Measurements from ENCODE around the gene SLC9A6.

Gene SLC9A6

DNA sequence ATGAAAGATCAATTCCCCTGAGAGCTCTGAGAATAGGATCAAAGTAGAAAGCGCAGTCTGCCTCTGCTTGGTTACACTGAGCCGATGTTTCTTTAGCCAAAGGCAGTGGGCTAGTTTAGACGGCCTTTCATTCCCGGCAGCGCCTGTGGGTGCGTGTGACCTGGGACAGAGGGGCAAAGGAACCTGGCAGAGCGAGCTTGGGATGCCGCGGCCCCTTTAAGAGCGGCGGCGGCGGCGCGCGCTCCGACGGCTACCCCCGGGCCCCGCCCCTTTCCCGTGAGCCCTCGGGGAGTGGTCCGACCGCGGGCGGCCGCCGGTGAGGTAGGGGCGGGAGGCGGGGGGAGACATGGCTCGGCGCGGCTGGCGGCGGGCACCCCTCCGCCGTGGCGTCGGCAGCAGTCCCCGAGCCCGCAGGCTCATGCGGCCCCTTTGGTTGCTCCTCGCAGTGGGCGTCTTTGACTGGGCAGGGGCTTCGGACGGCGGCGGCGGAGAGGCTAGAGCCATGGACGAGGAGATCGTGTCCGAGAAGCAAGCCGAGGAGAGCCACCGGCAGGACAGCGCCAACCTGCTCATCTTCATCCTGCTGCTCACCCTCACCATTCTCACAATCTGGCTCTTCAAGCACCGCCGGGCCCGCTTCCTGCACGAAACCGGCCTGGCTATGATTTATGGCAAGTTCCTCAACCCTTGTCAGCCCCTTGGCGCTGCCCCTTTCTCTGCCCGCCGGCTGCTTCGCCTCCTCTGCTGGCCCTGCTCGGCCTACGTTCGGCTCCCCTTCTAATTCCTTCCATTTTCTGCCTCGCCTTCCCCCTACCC is at the start of gene SLC9A6:
TSS of gene SLC9A6 (plus strand) at position 279 of the 816 bp plus-strand sequence. CDS start at position 503, 224 bp downstream.
- TF ChIP-seq, protein P1, sequence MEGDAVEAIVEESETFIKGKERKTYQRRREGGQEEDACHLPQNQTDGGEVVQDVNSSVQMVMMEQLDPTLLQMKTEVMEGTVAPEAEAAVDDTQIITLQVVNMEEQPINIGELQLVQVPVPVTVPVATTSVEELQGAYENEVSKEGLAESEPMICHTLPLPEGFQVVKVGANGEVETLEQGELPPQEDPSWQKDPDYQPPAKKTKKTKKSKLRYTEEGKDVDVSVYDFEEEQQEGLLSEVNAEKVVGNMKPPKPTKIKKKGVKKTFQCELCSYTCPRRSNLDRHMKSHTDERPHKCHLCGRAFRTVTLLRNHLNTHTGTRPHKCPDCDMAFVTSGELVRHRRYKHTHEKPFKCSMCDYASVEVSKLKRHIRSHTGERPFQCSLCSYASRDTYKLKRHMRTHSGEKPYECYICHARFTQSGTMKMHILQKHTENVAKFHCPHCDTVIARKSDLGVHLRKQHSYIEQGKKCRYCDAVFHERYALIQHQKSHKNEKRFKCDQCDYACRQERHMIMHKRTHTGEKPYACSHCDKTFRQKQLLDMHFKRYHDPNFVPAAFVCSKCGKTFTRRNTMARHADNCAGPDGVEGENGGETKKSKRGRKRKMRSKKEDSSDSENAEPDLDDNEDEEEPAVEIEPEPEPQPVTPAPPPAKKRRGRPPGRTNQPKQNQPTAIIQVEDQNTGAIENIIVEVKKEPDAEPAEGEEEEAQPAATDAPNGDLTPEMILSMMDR (conservative IDR thresholded peaks at IDR 0.05; ENCODE audit: low read depth, low read length), result no peak
- H3K4me3 ChIP-seq (ENCODE audit: low read depth, low read length), result peak within 1 kb of the TSS; percentile 75
- peak; percentile 41 for DNase-seq (ENCODE audit: low read depth)

DNA sequence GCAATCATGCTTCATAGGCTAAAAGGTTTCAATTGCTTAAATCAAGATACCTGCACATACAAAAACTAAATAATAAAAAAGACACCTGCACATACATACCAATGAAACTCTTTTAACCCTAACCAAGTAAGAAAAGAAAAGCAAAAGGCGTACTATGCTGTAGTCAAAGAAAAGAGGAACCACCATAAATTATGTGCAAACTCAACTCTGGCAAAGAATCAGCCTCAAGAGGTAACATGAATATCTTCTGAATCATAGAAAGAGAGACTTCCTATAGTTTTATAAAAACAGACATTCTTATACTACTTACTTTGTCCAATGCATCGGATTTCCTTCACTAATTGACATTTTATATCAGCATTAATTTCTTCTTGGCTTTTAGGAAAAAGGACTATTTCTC is 40.7 kb upstream of the SLC9A6 start:
- TF ChIP-seq, protein P1 (conservative IDR thresholded peaks at IDR 0.05; ENCODE audit: low read depth, low read length), result no peak
- no peak for DNase-seq (ENCODE audit: low read depth)
- no peak overlapping the region for H3K4me3 ChIP-seq (ENCODE audit: low read depth, low read length)

DNA sequence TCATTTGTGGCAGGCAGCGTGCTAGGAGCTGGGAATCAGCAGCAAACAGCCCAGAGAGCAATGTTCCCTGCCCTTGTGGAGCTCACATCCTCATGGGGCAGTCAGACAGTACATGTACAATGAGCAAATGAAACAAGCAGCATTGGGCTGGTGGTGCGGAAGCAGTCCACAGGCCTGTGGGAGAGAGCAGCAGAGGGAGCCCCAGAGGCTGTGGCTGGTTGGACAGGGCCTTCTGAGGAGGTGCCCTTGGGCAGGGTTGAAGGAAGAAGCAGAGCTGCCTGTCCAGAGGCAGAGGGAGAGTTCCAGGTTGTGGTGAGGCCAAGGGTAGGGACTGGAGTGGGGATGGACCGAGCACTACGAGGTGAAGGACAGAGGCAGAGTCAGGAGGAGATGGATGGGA is 33.9 kb upstream of the SLC9A6 start:
- no peak for DNase-seq (ENCODE audit: low read depth)
- TF ChIP-seq, protein P1 (conservative IDR thresholded peaks at IDR 0.05; ENCODE audit: low read depth, low read length), result no peak
- no peak overlapping the region for H3K4me3 ChIP-seq (ENCODE audit: low read depth, low read length)

DNA sequence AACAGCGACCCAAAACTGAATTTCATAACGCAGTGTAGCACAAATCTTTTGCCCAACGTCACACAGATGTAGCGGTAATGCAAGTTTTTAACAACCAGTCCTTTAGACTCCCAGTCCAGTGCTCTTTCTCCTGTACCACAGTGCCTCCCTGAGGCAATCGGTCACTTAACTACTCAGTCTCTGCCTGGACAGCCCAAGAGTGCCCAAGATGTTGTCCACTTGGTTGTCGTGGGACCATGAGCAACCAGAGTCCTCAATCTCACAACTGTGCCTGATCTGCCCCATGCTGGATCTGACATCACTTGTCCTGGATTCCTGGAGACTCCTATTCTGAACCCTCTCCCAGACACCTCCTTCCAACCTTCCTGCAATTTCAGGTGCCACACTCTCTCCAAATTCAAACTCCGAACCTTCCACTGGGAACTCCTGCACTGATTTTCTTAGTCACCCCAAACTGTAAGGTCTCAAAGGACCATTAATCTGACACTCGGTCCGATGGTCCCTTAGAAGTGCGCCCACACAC is 12.1 kb upstream of the SLC9A6 start:
- DNase-seq (ENCODE audit: low read depth), result peak; percentile 30
- TF ChIP-seq, protein P1 (conservative IDR thresholded peaks at IDR 0.05; ENCODE audit: low read depth, low read length), result peak; percentile 26
- peak overlapping the region; percentile 89 for H3K4me3 ChIP-seq (ENCODE audit: low read depth, low read length)

DNA sequence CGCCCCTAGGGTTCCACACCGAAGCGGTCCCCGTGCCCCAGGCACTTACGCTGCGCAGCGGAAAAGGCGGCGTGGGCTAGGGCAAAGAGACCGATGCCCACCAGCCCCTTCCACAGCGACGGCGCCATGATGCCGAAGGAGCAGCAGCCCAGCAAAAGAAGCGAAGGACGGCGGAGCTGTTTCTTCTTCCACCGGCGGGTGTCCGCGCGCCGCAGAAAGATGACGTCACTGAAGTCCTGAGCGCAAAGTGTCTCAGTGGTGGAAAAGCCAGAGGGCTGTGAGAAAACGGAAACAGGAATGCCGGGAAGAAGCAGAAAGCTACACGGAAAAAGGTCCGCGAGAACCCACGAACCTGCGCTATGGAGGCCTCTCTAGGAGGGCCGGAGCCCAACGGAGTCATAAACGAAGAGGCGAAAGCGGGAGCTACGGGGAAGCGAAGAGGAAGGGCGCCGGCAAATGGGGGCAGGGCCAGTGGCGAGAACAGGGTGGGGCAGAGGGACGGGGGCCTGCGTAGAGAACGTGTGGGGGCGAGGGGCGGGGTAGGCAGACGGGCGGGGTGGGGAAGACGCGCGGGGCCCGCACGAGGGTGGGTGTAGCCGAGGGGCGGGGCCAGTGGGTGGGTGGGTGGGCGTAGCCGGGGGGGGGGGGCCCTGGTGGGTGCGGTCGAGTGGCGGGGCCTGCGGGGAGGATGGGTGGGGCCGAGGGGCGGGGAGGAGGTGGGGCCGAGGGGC is 11.5 kb upstream of the SLC9A6 start, which contains the start of gene MMGT1:
TSS of gene MMGT1 (minus strand) at position 441 of the 731 bp plus-strand sequence. CDS start at position 128, 313 bp downstream.
- H3K4me3 ChIP-seq (ENCODE audit: low read depth, low read length), result peak within 1 kb of the TSS; percentile 89
- TF ChIP-seq, protein P1 (conservative IDR thresholded peaks at IDR 0.05; ENCODE audit: low read depth, low read length), result no peak
- DNase-seq (ENCODE audit: low read depth), result peak; percentile 88

DNA sequence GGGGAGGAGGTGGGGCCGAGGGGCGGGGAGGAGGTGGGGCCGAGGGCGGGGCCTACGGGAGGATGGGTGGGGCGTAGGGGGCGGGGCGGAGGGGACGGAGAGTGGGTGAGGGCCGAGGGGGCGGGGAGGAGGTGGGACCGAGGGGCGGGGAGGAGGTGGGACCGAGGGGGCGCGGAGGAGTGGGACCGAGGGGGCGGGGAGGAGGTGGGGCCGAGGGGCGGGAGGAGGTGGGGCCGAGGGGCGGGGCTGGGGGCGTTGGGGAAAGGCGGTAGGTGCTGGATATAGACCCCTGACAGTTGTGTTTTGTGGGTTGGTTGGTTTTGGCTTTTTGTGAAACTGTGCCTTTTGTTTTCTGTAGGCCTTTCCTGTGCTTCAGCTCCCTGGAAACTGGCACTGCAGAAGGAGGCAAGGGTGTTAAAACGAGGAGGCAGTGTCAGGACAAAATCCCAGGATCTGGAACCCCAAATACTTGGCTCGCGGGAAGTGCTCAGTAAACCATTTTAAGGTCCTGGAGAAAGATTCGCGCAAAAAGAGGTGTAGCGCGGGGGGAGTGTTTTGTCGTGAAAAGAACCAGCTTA is 10.9 kb upstream of the SLC9A6 start:
- H3K4me3 ChIP-seq (ENCODE audit: low read depth, low read length), result peak overlapping the region; percentile 49
- TF ChIP-seq, protein P1 (conservative IDR thresholded peaks at IDR 0.05; ENCODE audit: low read depth, low read length), result no peak
- DNase-seq (ENCODE audit: low read depth), result peak; percentile 80

All from choroid plexus epithelial cell (primary cell).